ENCODE data around the gene SLC25A40.
"Not testable (repeated sequence)": the region's sequence is repeated elsewhere in the genome, so short reads cannot be mapped to it uniquely, and the experiment has no call there.

Gene SLC25A40, protein sequence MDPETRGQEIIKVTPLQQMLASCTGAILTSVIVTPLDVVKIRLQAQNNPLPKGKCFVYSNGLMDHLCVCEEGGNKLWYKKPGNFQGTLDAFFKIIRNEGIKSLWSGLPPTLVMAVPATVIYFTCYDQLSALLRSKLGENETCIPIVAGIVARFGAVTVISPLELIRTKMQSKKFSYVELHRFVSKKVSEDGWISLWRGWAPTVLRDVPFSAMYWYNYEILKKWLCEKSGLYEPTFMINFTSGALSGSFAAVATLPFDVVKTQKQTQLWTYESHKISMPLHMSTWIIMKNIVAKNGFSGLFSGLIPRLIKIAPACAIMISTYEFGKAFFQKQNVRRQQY

DNA sequence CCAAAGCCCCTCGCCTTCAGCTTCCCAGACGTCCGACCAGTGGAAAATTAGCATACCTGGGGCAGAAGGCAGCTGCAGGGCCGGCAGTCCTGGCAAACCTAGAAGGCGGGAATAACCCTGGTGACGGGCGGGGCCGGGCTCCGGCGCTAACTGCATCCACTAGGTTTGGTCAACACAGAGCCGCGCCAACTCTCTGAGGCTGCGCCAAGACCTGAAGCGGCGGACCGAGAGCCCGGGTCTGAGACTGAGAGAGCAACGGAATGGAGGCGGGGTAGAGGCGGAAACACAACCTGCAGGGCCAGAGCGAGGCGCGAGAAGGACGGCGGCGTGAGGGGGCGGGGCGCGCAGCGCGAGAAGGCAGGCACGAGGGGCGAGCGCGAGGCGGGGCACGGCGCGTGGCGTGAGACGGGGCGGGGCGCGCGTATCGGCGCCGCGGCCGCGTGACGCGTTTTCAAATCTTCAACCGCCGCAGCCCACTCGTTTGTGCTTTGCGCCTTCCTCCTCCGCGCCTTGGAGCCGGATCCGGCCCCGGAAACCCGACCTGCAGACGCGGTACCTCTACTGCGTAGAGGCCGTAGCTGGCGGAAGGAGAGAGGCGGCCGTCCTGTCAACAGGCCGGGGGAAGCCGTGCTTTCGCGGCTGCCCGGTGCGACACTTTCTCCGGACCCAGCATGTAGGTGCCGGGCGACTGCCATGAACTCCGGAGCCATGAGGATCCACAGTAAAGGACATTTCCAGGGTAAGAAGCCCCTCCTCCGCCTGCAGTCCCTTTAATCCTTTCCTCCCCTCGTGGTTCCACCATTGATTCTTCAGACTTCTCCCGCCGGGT, at the start of gene SLC25A40, which contains the start of gene DBF4:
Gene SLC25A40, minus strand, starts transcription at position 321 of the 829 bp plus-strand sequence. CDS start 17,633 bp downstream, outside the sequence.
Gene DBF4, plus strand, starts transcription at position 454 of the 829 bp plus-strand sequence. Its CDS starts 240 bp downstream, at position 694.
- H3K36me3 ChIP-seq (replicated peaks): no peaks in the 10 kb centered on the region
- in situ Hi-C loops (cut with HindIII; ENCODE audit: low pct_ligation_motif_present, low sequenced_read_pairs): no loop called here
- peak within 1 kb of the TSS; percentile 70 for H3K27ac ChIP-seq
- H3K4me3 ChIP-seq (ENCODE audit: low read depth, low read length): peak within 1 kb of the TSS; percentile 85
- H3K27me3 ChIP-seq (replicated peaks): no peaks in the 10 kb centered on the region
- DNase-seq: peak; percentile 94
- TF ChIP-seq, protein P1, sequence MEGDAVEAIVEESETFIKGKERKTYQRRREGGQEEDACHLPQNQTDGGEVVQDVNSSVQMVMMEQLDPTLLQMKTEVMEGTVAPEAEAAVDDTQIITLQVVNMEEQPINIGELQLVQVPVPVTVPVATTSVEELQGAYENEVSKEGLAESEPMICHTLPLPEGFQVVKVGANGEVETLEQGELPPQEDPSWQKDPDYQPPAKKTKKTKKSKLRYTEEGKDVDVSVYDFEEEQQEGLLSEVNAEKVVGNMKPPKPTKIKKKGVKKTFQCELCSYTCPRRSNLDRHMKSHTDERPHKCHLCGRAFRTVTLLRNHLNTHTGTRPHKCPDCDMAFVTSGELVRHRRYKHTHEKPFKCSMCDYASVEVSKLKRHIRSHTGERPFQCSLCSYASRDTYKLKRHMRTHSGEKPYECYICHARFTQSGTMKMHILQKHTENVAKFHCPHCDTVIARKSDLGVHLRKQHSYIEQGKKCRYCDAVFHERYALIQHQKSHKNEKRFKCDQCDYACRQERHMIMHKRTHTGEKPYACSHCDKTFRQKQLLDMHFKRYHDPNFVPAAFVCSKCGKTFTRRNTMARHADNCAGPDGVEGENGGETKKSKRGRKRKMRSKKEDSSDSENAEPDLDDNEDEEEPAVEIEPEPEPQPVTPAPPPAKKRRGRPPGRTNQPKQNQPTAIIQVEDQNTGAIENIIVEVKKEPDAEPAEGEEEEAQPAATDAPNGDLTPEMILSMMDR (IDR thresholded peaks at IDR 0.05; ENCODE audit: low read depth, low read length, missing control alignments): no peak

DNA sequence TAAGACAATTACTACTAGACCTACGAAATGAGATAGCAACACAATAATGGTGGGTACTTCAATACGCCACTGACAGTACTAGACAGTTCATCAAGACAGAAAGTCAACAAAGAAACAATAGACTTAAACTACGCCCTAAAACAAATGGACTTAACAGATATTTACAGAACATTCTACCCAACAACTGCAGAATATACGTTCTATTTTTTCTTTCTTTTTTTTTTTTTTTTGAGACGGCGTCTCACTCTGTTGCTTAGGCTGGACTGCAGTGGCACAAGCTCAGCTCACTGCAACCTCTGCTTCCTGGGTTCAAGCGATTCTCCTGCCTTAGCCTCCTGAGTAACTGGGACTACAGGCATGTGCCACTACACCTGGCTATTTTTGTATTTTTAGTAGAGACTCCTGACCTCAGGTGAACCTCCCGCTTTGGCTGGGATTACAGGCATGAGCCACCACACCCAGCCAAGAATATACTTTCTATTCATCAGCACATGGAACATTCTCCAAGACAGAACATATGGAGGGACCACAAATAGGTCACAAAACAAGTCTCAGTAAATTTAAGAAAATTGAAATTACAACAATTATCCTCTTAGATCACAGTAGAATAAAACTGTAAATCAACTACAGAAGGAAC, 46.7 kb upstream of the SLC25A40 start:
- H3K27ac ChIP-seq; in situ Hi-C loops (cut with HindIII; ENCODE audit: low pct_ligation_motif_present, low sequenced_read_pairs); DNase-seq: not testable (repeated sequence)

GRCh38 chr7:87920578-87920977, 44.4 kb upstream of the SLC25A40 start:
- TF ChIP-seq, protein P1 (IDR thresholded peaks at IDR 0.05; ENCODE audit: low read depth, low read length, missing control alignments): no peak
- no peaks in the 10 kb centered on the region for H3K36me3 ChIP-seq (replicated peaks)
- peak; percentile 21 for DNase-seq
- in situ Hi-C loops (cut with HindIII; ENCODE audit: low pct_ligation_motif_present, low sequenced_read_pairs): no loop called here
- H3K27ac ChIP-seq: no peak overlapping the region
- H3K4me3 ChIP-seq (ENCODE audit: low read depth, low read length): no peak overlapping the region
- no peaks in the 10 kb centered on the region for H3K27me3 ChIP-seq (replicated peaks)

More for the DNA sequence above, 46.7 kb upstream of the SLC25A40 start:
- not testable (repeated sequence) for H3K27me3 ChIP-seq (replicated peaks); H3K4me3 ChIP-seq (ENCODE audit: low read depth, low read length); H3K36me3 ChIP-seq (replicated peaks)

DNA sequence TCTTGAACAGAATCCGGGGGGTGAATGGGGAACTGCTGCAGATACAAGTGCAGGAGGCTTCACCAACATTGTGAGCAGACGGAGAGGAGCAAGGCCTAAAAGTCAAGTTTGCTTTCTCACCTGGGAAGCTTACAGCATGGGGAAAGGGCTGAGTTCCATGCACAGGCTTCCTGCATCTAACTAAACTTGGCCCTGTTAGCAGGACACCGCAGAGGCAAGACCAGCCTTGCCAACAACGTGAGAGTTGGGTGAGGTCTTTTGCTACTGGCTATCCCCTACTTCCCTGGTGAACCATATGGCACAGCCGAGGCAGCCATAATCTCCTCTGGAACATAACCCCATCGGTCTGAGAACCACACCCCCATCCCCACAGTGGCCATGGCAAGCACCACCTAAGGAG, 43.7 kb upstream of the SLC25A40 start:
- Histone ChIP-seq H3K27me3 (replicated peaks) (no peaks in the 10 kb centered on the region), H3K27ac (no peak overlapping the region), H3K4me3 (ENCODE audit: low read depth, low read length) (no peak overlapping the region), H3K36me3 (replicated peaks) (no peaks in the 10 kb centered on the region)
- in situ Hi-C loops (cut with HindIII; ENCODE audit: low pct_ligation_motif_present, low sequenced_read_pairs): no loop called here
- DNase-seq: no peak
- TF ChIP-seq, protein P1 (IDR thresholded peaks at IDR 0.05; ENCODE audit: low read depth, low read length, missing control alignments): no peak

GRCh38 chr7:87918740-87919139, 42.6 kb upstream of the SLC25A40 start:
- no peaks in the 10 kb centered on the region for H3K27me3 ChIP-seq (replicated peaks)
- TF ChIP-seq, protein P1 (IDR thresholded peaks at IDR 0.05; ENCODE audit: low read depth, low read length, missing control alignments): no peak
- in situ Hi-C loops (cut with HindIII; ENCODE audit: low pct_ligation_motif_present, low sequenced_read_pairs): no loop called here
- H3K36me3 ChIP-seq (replicated peaks): no peaks in the 10 kb centered on the region
- DNase-seq: no peak
- H3K4me3 ChIP-seq (ENCODE audit: low read depth, low read length): no peak overlapping the region
- no peak overlapping the region for H3K27ac ChIP-seq

- in situ Hi-C loops (cut with HindIII; ENCODE audit: low pct_ligation_motif_present, low sequenced_read_pairs): no loop called here
- Histone ChIP-seq H3K4me3 (ENCODE audit: low read depth, low read length) (no peak overlapping the region), H3K27me3 (replicated peaks) (no peaks in the 10 kb centered on the region), H3K36me3 (replicated peaks) (no peaks in the 10 kb centered on the region), H3K27ac (no peak overlapping the region)
- DNase-seq: no peak
- TF ChIP-seq, protein P1 (IDR thresholded peaks at IDR 0.05; ENCODE audit: low read depth, low read length, missing control alignments): no peak
These were observed 36.0 kb upstream of the SLC25A40 start for GRCh38 chr7:87912121-87912520.

- DNase-seq; H3K27me3 ChIP-seq (replicated peaks); in situ Hi-C loops (cut with HindIII; ENCODE audit: low pct_ligation_motif_present, low sequenced_read_pairs); H3K4me3 ChIP-seq (ENCODE audit: low read depth, low read length); H3K36me3 ChIP-seq (replicated peaks); H3K27ac ChIP-seq: not testable (repeated sequence)
These were observed 32.7 kb upstream of the SLC25A40 start for GRCh38 chr7:87908814-87909213.

DNA sequence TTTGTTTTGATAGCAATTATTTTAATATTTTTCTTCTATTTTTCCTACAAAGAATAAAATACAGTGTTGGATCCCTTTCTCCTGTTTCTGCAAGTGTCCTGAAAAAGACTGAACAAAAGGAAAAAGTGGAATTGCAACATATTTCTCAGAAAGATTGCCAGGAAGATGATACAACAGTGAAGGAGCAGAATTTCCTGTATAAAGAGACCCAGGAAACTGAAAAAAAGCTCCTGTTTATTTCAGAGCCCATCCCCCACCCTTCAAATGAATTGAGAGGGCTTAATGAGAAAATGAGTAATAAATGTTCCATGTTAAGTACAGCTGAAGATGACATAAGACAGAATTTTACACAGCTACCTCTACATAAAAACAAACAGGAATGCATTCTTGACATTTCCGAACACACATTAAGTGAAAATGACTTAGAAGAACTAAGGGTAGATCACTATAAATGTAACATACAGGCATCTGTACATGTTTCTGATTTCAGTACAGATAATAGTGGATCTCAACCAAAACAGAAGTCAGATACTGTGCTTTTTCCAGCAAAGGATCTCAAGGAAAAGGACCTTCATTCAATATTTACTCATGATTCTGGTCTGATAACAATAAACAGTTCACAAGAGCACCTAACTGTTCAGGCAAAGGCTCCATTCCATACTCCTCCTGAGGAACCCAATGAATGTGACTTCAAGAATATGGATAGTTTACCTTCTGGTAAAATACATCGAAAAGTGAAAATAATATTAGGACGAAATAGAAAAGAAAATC, 31.2 kb upstream of the SLC25A40 start:
- in situ Hi-C loops (cut with HindIII; ENCODE audit: low pct_ligation_motif_present, low sequenced_read_pairs); H3K36me3 ChIP-seq (replicated peaks); H3K27ac ChIP-seq; H3K4me3 ChIP-seq (ENCODE audit: low read depth, low read length); DNase-seq; H3K27me3 ChIP-seq (replicated peaks): not testable (repeated sequence)
